Muscle layer of duodenum (tissue), 2 donors: ENCODE results near the gene STAM.
"Not testable (repeated sequence)": the region's sequence is repeated elsewhere in the genome, so short reads cannot be mapped to it uniquely, and the experiment has no call there.

Experiments used
- H3K27ac ChIP-seq: one replicate; pipeline ENCODE4 v1.7.0; 2013; ENCODE audit warnings: mild to moderate bottlenecking, low read length
- H3K27me3 ChIP-seq: one replicate; pipeline ENCODE4 v1.7.0; 2013; ENCODE audit warnings: low read depth, mild to moderate bottlenecking, control low read depth, low read length
- H3K36me3 ChIP-seq, 2 donors: one replicate each; pipeline ENCODE4 v1.7.0; 2013; ENCODE audit warnings: low read length in 2 of 2, control low read depth in 1 of 2, mild to moderate bottlenecking in 1 of 2; ENCODE audit not compliant: insufficient read depth in 2 of 2, control insufficient read depth in 1 of 2
- H3K4me1 ChIP-seq, 2 donors: one replicate each; pipeline ENCODE4 v1.7.0; 2013; ENCODE audit warnings: low read length in 2 of 2, mild to moderate bottlenecking in 2 of 2, control low read depth in 1 of 2, moderate library complexity in 1 of 2; ENCODE audit not compliant: insufficient read depth in 2 of 2, control insufficient read depth in 1 of 2
- H3K4me3 ChIP-seq, 2 donors: one replicate each; pipeline ENCODE4 v1.7.0; 2013; ENCODE audit warnings: low read length in 2 of 2, low read depth in 1 of 2, mild to moderate bottlenecking in 1 of 2
- H3K9me3 ChIP-seq, 2 donors: one replicate each; pipeline ENCODE4 v1.7.0; 2013; ENCODE audit warnings: low read length in 2 of 2, control low read depth in 1 of 2, mild to moderate bottlenecking in 1 of 2; ENCODE audit not compliant: control insufficient read depth in 1 of 2
- donor health status: healthy.

STAM gene

DNA sequence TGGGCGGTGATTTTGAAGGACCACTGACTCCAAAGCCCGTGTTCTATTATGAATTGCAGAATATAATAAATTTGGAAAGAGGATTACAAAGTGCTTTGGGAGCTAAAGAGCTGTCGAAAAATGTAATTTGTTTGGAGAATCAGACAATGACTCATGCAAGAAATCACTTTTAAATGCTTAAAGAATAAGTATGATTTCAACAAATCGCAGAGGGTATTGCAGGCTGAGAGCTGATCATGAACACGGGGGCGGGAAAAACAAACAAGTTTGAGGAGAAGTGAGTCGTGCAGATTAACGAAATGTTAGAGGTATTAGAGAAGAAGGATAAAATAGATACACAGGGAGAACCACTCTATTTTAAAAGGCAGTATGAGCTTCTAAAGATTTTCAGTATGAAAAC lies 21.9 kb upstream of the STAM start:
- H3K4me3 ChIP-seq, result no peak overlapping the region
- no peaks in the 10 kb centered on the region for H3K9me3 ChIP-seq
- no peaks in the 10 kb centered on the region for H3K4me1 ChIP-seq
- no peaks in the 10 kb centered on the region for H3K27me3 ChIP-seq
- H3K27ac ChIP-seq, result no peak overlapping the region
- no peaks in the 10 kb centered on the region for H3K36me3 ChIP-seq

DNA sequence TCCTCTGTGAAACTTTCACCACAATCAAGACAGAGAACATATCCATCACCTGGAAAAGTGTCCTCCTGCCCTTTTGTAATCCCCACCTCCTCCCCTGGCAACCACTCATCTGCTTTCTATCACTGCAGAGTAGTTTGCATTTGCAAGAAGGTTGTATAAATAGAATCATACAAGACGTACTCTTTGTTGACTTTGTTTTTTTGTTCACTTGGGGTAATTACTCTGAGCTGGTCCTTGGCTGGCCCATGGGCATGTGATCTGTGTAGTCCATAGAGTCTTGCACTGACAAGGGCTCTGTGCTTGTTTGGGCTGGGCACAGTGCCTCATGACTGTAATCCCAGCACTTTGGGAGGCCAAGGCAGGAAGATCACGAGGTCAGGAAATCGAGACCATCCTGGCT lies 19.0 kb upstream of the STAM start:
- no peaks in the 10 kb centered on the region for H3K27me3 ChIP-seq
- no peaks in the 10 kb centered on the region for H3K9me3 ChIP-seq
- no peak overlapping the region for H3K27ac ChIP-seq
- no peaks in the 10 kb centered on the region for H3K4me1 ChIP-seq
- H3K36me3 ChIP-seq, result no peaks in the 10 kb centered on the region
- no peak overlapping the region for H3K4me3 ChIP-seq

DNA sequence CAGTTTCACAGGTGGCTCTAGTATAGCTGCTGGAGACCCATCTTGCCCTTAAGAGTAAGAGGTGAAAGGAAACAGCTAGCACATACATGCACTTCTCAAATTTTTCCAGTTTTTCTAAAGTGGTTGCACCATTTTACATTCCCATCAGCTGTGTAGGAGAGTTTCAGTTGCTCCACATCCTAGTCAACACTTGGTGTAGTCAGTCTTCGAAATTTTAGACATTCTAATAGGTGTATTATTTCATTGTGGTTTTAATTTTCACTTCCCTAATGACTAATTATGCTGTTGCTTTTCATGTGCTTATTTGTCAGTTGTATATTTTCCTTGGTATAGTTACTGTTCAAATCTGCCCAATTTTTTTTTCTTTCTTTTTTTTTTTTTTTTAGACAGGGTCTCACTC lies 17.3 kb upstream of the STAM start:
- H3K27me3 ChIP-seq, result no peaks in the 10 kb centered on the region
- no peaks in the 10 kb centered on the region for H3K4me1 ChIP-seq
- no peak overlapping the region for H3K27ac ChIP-seq
- H3K9me3 ChIP-seq, result no peaks in the 10 kb centered on the region
- H3K36me3 ChIP-seq, result no peaks in the 10 kb centered on the region
- no peak overlapping the region for H3K4me3 ChIP-seq

DNA sequence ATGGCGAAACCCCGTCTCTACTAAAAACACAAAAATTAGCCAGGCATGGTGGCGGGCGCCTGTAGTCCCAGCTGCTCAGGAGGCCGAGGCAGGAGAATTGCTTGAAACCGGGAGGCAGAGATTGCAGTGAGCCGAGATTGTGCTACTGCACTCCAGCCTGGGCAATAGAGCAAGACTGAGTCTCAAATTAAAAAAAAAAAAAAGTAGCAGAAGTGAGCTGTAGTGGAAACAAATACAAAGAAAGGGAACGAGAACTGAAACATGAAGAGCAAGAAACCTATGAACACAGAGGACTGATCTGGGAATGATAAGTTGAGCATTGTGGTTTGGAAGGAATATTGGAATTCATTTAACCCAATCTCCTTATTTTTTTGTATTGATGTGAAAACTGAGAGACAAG lies 11.4 kb upstream of the STAM start:
- H3K27ac ChIP-seq, H3K36me3 ChIP-seq, H3K4me3 ChIP-seq, H3K4me1 ChIP-seq, H3K9me3 ChIP-seq, H3K27me3 ChIP-seq: not testable (repeated sequence)

DNA sequence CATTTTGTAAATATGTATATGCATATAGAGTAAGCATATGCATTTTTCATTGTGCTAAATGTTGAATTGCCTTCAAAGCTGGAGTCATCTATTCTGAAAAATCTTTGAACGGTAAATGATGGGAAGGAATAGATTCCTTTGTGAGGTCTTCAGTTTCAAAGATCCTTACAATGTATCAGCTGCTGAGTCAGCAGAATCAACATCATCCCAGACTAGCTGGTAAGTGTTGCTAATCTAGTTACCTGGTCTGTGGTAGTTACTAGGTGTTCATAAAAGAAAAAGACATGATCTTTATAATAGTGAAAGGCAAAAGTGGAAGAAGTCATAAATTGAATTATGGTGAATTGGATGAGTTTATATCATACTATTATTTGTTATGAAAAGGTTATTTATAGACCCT lies 10.6 kb upstream of the STAM start:
- no peak overlapping the region for H3K27ac ChIP-seq
- no peaks in the 10 kb centered on the region for H3K36me3 ChIP-seq
- H3K27me3 ChIP-seq, result no peaks in the 10 kb centered on the region
- H3K4me3 ChIP-seq, result no peak overlapping the region
- H3K9me3 ChIP-seq, result no peaks in the 10 kb centered on the region
- no peaks in the 10 kb centered on the region for H3K4me1 ChIP-seq

DNA sequence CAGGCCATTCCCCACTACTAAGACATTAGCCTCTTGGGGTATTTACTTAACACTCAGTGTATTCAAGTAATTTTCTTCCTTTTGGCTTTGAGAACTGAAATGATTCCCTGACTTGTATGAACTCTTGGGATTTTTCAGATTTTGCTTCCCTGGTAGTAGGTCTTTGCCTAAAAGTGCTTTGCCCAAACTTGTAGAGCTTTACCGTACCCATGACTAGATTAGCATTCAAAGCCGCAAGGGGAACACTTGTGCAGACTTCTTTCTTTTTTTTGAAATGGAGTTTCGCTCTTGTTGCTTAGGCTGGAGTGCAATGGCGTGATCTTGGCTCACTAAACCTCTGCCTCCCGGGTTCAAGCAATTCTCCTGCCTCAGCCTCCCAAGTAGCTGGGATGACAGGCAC lies 6.1 kb upstream of the STAM start:
- H3K27me3 ChIP-seq, result no peaks in the 10 kb centered on the region
- no peaks in the 10 kb centered on the region for H3K36me3 ChIP-seq
- H3K4me1 ChIP-seq, result peaks cover 0 to 2% of the 10 kb centered on the region in 2 donors
- H3K27ac ChIP-seq, result no peak overlapping the region
- no peaks in the 10 kb centered on the region for H3K9me3 ChIP-seq
- H3K4me3 ChIP-seq, result no peak overlapping the region

DNA sequence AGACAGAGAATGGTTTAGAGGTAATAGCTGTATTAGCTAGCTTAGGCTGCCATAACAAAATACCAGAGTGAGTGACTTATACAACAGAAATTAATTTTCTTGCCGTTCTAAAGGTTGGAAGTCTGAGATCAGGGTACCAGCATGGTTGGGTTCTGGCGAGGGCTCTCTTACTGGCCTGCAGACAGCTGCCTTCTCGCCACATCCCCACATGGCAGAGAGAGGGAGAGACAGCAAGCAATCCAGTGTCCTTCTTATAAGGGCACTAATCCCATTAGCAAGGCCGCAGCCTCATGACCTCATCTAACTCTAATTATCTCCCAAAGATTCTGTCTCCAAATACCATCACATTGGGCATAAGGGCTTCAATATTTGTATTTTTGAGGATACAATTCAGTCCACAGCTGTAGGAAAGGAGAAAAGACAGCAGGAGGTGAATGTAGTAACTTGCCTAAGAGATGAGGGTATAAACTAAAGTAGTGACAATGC lies 3.6 kb upstream of the STAM start:
- no peak overlapping the region for H3K27ac ChIP-seq
- no peaks in the 10 kb centered on the region for H3K27me3 ChIP-seq
- H3K4me1 ChIP-seq, result peaks cover 4 to 15% of the 10 kb centered on the region in 2 donors
- peaks cover 0 to 12% of the 10 kb centered on the region in 2 donors for H3K36me3 ChIP-seq
- H3K9me3 ChIP-seq, result no peaks in the 10 kb centered on the region
- no peak overlapping the region for H3K4me3 ChIP-seq

DNA sequence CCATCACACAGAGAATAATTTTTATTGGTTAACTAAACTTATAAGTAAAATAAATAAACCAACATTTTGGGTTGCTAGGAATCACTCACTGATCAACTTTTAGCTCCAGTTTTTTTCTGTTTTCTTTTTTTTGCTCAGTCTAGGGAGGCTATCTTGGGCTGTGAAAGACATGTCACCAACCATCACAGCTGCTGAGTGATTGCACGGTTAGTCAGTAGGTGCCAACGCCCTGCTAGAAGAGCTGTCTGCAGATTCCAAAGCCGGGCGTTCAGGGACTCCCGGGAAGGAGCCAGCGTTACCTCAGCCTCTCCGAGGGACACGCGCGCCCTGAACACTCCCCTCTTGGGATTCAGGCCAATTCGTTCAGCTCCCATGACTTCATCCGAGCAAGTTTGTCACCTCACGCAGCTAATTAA lies 604 bp upstream of the STAM start:
- H3K27ac ChIP-seq, result peak overlapping the region; percentile 99
- H3K4me1 ChIP-seq, result peaks cover 16 to 33% of the 10 kb centered on the region in 2 donors
- H3K27me3 ChIP-seq, result no peaks in the 10 kb centered on the region
- peaks cover 0 to 12% of the 10 kb centered on the region in 2 donors for H3K36me3 ChIP-seq
- H3K9me3 ChIP-seq, result no peaks in the 10 kb centered on the region
- peak overlapping the region; percentile 99 for H3K4me3 ChIP-seq

DNA sequence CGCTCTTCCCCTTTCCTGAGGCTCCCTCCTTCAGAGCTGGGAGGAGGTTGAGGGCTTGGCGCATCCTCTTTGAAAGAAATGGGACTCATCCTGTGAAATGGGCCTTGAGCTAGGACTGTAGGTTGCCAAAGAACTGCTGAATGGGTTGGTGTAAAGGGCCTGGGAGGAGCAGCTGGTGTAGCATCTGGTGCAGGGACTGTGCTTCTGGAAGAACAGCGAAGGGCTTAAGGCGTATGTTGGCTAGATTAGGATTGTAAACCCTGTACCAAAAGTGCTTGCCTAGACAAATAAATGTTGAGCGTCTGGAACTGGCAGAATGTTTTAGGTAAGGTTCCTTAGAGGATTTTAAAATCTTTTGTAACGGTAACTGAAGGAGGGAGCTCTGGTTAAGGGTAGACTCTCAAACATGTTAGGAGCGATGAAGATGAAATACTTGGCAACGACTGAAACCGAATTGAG lies 563 bp downstream of the STAM start:
- Histone ChIP-seq H3K4me3 (peak overlapping the region; percentile 99), H3K4me1 (peaks cover 16 to 33% of the 10 kb centered on the region in 2 donors), H3K36me3 (peaks cover 0 to 12% of the 10 kb centered on the region in 2 donors), H3K9me3 (no peaks in the 10 kb centered on the region), H3K27me3 (no peaks in the 10 kb centered on the region), H3K27ac (peak overlapping the region; percentile 99)

DNA sequence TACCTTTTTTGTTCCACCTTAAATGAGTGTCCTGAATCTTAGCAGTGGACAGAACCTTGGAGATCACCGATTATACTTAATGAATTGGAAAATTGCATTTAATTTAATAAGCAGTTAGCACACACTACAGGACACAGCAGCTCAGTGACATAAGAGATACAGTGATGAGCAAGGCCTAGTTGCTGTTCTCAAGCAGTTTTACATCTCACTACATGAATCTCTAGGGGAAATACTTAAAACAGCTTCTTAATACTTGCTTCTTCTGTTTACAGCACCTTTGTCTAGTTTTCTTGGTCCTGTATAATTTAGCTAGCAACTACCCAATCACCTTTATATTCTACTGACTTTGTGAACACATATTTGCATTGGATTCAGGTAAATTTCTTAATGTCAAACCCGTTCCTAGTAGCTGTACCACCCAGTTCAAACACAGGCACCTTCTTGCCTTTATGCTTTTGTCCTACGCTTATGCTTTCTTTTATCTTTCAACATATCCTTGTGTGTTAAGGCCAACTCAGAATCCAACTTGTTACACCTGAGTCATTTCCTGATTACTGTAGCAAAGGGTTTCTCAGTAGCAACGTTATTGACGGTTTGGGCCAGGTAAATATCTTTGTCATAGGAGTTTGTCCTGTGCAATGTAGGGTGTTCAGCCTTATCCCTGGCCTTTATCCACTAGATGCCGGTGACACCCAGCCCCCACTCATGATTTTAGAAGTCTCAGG lies 1.8 kb downstream of the STAM start:
- Histone ChIP-seq H3K36me3 (peaks cover 0 to 12% of the 10 kb centered on the region in 2 donors), H3K4me1 (peaks cover 16 to 36% of the 10 kb centered on the region in 2 donors), H3K4me3 (peak overlapping the region; percentile 99), H3K27ac (peak overlapping the region; percentile 4), H3K9me3 (no peaks in the 10 kb centered on the region), H3K27me3 (no peaks in the 10 kb centered on the region)

DNA sequence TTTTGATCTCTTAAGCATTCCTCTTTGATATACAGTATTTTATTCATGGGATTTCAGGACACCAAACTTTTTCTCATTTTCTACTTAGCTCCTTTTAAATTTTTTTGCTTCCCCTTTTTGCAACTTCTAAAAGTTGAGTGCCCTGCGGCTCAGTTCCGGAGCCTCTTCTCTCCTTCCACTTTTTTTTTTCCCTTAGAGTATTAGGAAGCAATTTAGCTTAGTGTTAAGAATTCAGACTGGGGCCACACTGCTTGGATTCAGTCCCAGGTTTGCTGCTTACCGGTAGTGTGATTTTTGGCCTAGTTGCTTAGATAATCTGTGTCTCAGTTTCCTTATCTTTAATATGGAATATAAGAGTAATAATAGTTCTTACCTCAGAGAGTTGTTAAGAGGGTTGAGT lies 3.4 kb downstream of the STAM start:
- peaks cover 16 to 36% of the 10 kb centered on the region in 2 donors for H3K4me1 ChIP-seq
- no peak overlapping the region for H3K27ac ChIP-seq
- no peaks in the 10 kb centered on the region for H3K27me3 ChIP-seq
- H3K9me3 ChIP-seq, result no peaks in the 10 kb centered on the region
- H3K4me3 ChIP-seq, result no peak overlapping the region
- peaks cover 0 to 12% of the 10 kb centered on the region in 2 donors for H3K36me3 ChIP-seq
